Stimulated activated CD4-positive, alpha-beta T cell treated with anti-CD3 and anti-CD28 coated beads, Interleukin-4, amount 100 ng/mL, for 4 hours (primary cell): ENCODE measurements around the gene COL11A1.
"Not testable (repeated sequence)": the region's sequence is repeated elsewhere in the genome, so short reads cannot be mapped to it uniquely, and the experiment has no call there.

Experiments used
- DNase-seq, 2 experiments: peaks; one replicate each; pipeline ENCODE4 v3.0.0-alpha.2; 2020

Gene COL11A1

DNA sequence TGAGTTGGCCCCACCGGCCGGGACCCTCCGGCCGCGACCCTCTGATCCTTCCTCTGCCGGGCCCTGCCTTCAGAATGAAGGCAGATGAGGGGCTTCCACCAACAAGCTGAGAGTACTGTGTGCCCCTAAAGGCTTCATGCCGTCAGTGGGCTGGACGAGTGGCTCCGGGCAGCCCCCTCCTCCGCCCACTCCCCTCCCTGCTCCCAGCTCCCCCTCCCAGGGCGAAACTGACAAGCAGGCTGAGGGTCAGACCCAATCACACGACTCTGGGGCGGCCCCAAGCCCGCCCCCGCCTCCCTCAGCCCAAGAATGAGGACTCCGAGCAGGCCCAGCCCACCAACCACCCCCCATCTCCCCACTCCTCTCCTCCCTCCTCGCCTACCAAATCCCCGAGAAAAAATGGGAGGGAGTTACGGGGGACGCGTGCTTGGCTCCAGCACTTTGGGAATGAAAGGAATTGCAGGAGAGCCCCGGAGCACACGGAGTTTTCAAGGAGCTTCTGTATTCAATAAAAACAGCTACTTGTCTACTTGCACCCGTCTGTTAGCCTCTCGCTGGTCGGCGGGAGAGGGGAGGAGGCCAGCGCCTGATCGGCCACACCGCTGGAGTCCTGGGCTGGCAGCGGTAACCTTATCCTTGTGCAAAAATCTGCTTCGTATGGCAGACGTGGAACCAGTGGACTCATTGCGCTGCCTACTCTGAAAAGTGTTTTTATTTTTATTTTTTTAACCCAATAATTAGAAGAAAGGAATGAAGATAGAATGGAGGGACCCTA, at the start of gene COL11A1:
Gene COL11A1, minus strand, starts transcription at position 147 of the 775 bp plus-strand sequence. CDS start 344 bp downstream, outside the sequence.
- no peak for DNase-seq

DNA sequence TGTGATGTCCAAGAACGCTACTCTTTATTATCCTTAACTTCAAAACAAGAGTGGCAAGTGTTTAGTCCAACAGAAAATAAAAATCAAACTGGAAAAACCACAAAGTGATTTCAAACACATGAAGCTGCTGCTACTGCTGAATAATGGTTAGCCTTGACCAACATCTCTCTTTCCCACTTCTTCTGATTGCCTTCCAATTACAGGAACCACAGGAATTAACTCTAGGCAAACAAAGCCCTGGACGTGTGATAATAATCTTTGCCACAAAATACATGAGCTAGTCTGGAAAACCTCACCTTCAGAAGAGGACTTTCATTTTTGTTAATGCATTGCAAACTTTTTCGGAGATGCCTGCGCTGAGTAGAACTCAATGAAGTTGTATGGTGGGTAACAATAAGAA, 48.6 kb upstream of the COL11A1 start:
- DNase-seq = no peak

DNA sequence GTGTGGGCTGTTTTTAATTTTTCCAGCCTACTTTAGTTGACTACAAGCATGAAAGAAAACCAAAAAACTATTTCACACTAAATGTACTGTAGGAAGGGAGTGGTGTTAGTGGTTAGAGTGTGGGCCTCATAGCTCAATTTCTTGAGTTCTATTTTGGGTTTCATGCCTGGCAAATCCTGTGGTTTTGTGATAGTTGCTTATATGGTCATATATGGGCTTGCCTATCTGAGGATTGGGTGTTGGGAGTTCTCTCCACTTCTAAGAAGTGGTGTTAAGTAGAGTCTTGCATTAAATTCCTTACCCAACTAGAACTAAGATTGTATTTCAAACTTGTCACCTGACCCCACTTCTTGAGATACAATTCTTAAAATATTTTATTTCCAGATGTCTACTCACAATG, 37.8 kb upstream of the COL11A1 start:
- DNase-seq = no peak

DNA sequence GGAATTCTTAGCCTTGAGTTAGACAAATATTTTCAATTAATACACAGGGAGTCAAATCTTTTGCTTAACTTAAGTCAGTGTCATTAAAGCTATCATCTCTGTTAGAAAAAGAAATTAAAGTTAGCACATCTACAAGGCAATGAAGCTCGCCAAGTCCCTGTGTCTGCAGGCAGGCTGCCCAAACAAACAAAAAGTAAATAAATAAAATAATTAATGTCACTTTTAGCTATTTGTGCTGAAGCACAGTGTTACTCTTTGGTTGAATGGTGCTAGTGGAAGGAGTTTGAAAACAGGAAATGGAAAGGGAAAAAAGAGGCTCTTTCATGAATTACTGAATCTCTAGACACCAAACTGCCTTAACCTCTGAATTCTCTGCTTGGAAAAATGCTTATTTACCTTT, 37.1 kb upstream of the COL11A1 start:
- no peak for DNase-seq

DNA sequence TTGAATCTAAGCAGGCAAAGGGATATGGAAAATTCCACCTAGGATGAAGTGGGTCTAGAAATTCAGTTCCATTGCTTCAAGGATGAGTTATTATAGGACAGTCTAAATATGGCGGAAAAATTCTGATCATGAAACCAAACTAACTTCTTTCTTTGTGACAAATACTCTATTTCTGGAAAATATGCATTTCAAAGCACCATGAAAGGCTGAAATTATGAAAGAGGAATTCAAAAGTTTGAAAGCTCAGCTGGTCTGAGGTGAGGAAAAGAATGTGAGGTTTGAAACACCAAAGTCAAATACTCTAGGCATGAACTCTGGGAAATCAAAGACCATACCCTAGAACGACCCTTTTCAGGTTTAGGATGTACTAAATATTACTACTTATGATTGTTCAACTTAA, 36.4 kb upstream of the COL11A1 start:
- no peak for DNase-seq

DNA sequence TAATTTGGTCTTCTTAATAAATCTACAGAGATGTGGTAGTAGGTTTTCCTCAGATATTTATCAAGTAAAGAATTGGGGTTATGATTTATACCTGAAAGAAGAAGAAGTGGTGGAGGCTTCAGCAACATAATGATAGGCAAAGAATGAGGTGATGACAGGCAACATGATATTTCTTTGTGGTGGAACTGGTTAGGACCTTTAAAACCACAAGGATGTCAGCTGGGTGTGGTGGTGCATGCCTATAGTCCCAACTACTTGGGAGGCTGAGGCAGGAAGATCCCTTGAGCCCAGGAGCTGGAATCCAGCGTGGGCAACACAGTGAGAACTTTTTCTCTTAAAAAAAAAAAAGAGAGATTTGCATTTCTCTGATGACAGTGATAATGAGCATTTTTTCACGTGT, 34.1 kb upstream of the COL11A1 start:
- no peak for DNase-seq

DNA sequence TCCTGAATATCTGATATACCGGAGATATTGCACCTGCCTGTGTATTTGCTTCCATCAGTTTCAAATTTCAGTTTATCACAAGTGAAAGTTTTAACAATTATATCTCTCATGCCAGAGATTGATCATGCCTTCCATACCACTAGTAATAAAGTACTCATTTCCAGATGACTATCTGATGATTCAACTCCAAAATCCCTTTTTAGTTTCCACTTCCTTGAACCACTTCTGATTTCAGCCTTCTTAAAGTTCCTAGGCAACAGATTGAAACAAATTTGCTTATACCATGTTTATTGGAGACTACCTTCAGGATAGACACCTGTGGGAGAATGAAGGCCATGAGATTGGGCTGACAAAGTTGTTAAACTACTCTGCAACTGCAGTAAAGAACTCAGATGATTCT, 21.5 kb upstream of the COL11A1 start:
- no peak for DNase-seq

DNA sequence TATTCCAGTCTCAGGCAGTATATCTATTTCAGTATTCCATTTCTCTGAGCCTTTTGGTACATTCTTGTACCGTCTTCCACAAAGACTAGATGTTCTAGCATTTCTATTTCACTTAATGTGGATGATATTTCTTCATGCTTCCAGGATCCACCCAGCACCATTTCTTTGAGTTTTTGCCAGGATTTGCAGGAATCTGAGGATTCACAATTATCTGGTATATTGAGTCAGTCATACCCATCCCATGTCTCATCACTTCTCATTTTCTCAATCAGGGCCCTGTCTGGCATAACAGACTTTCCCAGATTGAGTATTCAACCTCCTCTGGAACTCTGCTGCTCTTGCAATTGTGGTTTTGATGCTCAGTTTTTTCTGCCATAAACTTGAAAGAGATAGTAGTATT, 20.9 kb upstream of the COL11A1 start:
- no peak for DNase-seq

DNA sequence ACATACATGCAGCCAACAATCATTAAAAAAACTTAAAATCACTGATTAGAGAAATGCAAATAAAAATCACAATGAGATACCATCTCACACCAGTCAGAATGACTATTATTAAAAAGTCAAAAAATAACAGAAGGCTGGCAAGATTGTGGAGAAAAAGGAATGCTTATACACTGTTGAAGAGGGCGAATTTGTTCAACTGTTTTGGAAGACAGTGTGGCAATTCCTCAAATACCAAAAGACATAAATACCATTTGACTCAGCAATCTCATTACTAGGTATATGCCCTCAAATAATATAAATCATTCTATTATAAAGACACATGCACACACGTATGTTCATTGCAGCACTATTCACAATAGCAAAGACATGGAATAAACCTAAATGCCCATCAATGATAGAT, 19.9 kb upstream of the COL11A1 start:
- DNase-seq = not testable (repeated sequence)

DNA sequence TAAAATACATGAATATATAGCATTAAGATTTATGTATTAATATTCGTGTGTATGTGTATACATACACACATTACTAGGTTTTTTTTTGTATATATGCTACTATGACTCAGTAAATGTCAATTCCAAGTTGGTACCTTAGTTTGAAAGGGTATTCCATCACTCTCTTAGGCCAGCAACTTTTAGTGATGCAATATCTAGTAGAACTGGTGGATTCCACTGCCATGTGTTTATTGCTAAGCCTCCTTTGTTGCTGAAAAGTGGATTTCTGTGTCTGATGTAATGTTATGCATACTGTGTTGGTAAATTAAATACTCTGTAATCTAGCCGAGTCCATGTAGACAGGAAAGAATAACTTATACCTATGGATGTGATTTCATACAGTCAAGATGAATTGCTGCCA, 16.9 kb upstream of the COL11A1 start:
- no peak for DNase-seq

DNA sequence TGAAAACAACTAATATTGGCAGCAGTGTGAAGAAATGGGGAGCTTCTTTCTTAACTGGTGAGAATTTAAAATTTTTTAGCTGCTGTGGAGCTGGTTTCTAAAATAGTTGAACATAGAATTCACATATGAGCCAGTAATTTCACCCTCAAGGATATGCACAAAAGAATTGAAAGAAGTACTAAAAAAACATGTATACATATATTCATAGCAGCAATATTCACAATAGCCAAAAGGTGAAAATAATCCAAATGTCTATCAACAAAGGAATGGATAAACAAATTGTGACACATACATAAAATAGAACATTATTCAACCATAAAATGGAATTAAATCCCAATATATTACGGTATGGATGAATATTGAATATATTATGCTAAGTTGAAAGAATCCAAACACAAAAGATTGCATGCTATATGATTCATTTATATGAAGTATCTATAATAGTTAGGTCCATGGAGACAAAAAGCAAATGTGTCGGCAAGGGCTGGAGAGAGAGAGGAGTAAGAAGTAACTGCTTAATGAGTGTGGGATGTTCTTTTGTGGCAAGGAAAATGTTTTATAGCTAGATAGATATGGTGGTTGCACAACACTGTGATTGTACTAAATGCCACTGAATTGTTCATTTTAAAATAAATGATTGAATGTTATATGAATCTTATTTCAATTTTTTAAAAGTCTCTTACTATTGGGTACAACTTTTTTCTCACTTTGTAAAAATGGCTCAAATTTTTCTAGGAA, 14.8 kb upstream of the COL11A1 start:
- DNase-seq = no peak

DNA sequence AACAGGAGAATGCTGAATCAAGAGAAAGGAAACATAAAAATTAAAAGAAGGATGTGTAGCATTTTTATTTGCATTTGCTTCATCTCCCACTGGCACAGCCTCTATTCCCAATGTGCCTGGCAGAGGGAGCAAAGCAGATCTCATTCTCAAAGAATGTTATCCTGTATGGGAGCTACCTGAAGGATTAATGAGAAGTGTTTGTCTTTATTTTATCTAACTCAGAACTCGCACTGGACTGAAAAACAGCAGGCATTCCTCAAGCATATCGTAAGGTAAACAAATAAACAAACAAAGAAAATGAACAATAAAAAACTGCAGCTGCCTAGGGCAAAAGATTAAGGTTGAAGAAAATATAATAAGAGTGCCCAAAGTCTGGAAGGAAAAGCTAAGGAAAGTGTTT, 12.7 kb upstream of the COL11A1 start:
- DNase-seq = no peak

DNA sequence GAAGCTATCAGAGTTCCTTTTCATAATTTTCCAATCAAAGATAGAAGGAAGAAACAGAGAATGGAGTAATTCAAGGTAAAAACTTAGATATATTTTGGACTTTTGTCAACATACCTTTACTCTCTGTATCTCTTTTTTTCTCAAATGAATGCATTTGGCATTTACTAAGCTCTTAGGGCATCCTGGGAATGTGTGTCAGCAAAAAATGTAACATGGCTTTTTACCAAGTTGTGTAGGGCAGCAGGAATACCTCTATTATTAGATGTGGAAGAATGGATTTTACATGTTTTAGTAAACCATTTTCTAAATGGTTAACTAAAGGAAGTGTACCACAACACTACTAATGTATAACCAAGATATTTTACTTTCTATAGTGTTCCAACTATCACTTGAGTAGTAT, 4.2 kb upstream of the COL11A1 start:
- DNase-seq = no peak

DNA sequence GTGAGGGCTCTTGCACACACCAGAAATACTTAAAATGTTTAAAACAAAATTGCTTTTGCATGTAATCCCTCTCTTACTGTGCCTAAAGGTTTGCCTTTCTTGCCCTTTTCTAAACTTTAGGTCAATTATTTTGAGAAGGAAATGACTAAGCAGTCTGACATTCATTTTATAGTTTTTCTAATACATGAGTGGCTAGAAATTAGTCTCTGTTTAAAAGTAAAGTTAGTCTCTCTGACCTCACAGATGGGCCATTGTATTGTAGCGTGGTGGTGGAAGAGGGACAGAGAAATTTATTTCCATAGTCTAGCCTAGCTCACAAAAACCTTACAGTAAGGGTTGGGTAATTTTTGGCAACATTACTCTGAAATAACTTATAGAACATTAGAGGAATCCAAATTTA, 3.6 kb upstream of the COL11A1 start:
- no peak for DNase-seq

DNA sequence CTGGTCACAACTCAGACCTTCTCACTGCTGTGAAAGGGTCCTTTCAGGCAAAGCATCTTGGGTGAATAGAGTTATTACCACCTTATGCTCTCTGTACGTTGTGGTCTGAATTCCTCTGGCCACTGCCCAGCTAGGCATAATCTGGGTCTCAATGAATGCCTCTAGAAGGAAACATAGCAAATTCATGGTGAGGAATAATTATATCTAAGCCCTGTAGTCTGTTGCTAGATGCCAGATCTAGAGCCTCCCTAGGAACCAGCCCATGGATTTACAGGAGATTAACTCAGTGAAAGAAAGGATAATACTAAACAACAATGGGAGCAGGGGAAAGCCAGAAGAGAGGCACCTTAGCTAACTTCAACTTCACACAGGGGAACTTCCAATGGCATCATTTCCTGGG, 2.4 kb upstream of the COL11A1 start:
- DNase-seq = no peak

DNA sequence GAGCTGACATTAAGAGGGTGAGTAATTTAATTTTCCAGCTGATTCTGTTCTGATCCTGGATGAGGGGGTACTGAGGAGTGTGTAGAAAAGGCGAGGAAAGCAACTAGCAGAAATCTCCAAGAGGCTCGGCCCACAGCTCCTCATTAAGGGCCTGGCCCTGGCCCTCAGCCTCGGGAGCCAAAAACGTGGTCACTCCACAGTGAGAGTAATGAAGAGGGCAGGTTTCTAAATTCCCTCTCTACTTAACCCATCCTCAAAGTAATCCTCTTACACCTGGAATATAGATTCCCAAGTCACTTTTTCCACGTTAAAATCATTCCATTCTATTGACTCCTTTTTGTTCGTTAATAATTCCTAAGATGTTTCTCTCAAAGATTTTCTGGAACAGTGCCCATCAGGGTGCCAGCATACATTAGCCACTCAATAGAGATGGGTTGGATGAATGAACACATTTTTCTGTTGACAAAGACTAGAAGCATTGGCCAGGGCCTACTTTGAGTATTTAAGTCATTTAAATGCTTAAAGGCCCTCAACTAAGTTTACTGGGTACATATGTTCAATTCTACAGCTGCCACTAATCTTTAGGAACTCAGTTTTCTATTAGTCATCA, 1.1 kb upstream of the COL11A1 start:
- DNase-seq = no peak

DNA sequence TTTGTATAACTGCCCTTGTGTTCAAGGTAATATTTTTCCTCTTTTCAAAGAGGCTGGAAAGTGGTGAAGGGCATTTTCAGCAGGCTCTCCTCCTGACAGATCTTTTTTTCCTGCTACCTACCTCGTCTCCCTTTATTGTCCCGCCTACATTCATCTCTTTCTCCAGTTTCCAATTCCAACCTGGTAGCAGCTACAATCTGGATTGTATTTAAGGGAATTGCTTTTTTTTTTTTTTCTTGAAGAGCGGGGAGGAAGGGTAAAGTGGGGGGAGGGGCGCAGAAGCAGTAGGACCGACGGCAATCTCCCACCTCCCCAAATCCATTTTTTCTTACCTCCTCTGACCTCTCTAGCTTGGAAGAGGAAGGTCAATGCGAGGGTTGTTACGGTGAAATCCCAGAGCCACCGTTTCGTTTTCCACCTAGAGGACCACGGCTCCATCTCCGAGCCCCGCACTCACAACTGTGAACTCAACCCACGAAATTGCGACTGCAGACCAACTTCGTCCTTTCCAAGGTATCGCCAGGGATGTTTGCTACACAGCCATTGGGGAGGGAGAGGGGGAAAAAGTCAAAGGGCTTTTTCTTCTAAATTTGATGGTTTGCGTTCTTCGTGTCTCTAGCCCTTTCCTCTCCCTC, 464 bp downstream of the COL11A1 start:
- DNase-seq = no peak

DNA sequence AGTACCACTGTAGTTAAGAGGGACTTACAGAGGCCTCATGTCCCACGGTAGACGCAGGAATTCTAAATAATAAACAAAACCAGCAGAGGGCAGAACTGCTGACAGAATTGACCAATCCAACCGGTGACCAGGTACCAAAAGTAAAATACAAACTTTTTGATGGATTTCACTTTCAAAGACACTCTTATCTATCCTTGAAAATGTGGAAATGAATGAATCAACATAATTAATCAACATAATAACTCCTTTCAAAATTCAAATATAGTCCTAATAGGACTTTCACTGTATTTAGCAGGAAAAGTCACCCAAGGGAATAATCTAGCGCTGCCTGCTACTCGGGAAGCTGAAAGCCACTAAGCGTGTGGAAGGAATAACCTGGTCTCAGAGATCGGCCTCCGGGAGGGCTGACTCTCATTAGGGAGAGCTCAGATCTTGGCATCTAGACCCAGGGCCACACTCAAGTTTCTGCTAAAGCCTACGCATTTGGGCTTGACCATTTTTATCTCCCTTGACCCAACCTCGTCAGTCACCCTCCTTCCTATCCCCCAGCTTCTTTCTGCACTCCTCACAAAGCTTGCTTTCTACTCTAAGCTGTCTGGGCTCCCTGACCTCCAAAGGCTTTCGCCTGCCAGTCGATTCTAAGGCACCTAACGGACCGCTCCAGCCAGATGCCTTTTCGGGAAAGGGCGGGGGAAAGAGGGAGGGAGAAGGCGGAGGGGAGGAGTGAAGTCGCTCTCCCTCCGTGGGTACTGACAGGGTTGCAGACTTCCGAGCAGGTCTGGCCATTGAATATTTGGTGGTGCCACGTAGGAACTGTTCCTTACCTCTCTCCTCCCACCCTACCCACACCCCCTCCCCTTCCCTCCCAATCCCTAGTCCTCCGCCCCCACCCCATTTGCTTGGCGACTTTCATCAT, 1.6 kb downstream of the COL11A1 start:
- no peak for DNase-seq

DNA sequence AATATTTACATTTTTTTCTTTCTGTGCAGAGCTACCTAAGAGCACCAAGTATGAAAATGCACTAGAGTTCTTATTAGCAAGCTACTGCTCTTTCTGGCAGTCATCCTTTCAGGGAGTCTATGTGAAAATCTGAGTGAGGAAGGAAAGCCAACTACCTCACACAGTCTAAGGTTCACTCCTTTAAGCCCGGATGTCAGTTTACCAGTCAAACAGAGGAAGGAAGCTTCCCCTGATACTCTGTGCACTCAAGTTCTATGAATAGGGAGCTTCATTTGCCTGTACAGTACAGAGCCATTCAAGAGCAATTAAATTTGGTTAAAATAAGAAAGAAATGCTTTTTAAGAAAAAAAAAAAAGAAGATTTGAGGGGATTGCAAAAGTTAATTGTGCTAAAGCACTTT, 6.9 kb downstream of the COL11A1 start:
- no peak for DNase-seq

DNA sequence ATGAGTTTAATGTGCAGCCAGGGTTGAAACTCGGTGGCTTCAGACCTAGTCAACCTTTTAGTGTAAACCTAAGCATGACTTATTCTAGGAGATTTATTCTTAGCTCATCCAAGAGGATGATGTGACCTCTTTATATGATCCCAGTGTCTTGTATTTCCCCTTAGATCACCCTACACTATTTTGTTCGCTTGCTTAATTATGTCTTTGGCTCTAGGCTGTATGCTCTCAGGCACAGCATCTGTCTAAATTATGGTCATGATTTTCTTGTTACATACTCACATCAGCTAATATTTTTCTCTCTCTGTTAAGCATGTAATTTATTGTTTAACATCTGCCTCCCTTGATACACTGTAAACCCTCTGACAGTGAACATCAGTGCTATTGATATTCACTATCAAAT, 19.1 kb downstream of the COL11A1 start:
- DNase-seq = no peak

DNA sequence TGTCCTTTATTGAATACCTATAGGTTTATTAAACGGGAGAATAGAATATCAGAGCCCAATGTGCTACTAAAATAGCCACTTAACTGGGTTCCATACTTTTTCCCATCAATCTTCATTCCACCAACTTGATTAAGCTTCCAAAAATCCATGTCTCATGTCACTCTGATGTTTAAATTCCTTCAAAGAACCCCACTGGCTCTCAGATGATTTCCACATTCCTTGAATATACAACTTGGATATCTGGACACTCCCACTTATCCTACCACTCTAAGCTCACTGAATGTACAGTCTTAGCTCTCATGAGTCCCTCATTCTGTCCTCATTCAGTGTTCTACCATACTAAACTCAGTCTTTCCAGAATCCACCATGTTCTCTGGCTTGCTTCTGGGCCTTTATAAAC, 21.1 kb downstream of the COL11A1 start:
- DNase-seq = no peak

DNA sequence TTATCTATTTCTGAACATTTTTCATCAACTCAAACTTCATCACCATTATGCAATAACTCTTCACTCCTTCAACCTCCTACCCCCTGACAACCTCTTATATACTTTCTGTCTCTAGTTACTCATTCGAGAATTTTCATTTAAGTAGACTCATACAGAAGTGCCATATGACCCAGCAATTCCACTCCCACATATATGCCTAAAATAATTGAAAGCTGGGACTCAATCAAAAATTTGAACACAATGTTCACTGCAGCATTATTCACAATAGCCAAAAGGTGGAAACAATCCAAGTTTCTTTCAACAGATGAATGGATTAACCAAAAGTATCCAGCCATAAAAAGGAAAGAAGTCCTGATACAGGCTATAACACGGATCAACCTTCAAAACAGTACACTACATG, 24.1 kb downstream of the COL11A1 start:
- no peak for DNase-seq
